Heart right ventricle (tissue), 16 donors: Measurements from ENCODE around the gene MZT2B. TPM values are rescaled to one million over a fixed set of nuclear protein-coding genes. Genes with fewer than 3 reads are reported as not detected.
"Not testable (repeated sequence)": the region's sequence is repeated elsewhere in the genome, so short reads cannot be mapped to it uniquely, and the experiment has no call there.

Experiments used
- ATAC-seq, 8 donors: fragments of 200-7000 bp; cut with Tn5 transposase; one replicate each; pipeline ENCODE4 v1.9.1; 2020; ENCODE audit warnings: mild to moderate bottlenecking in 8 of 8, moderate library complexity in 8 of 8, moderate number of reproducible peaks in 1 of 8
- DNase-seq, 2 donors: peaks; one replicate each; pipeline ENCODE4 v3.0.0-alpha.2; 2020
- H3K27ac ChIP-seq, 10 donors: fragments of 200-600 bp; sonication (generic) in 2 of 10; one replicate each; pipeline versions ENCODE4 v1.5.0 to v1.8.0; 2020 to 2022; ENCODE audit warnings: mild to moderate bottlenecking in 3 of 10
- H3K27me3 ChIP-seq, 7 donors: fragments of 200-600 bp; one replicate each; pipeline ENCODE4 v1.8.0; 2021 to 2022; ENCODE audit warnings: mild to moderate bottlenecking in 2 of 7
- H3K36me3 ChIP-seq, 9 donors: fragments of 200-600 bp; sonication (generic) in 1 of 9; one replicate each; pipeline versions ENCODE4 v1.5.0 to v1.8.0; 2020 to 2022; ENCODE audit warnings: mild to moderate bottlenecking in 2 of 9
- H3K4me1 ChIP-seq, 9 donors: fragments of 200-600 bp; sonication (generic) in 1 of 9; one replicate each; pipeline versions ENCODE4 v1.5.0 to v1.8.0; 2020 to 2022; ENCODE audit warnings: mild to moderate bottlenecking in 4 of 9
- H3K4me3 ChIP-seq, 10 donors: fragments of 200-600 bp; sonication (generic) in 2 of 10; one replicate each; pipeline versions ENCODE4 v1.5.0 to v1.8.0; 2020 to 2022; ENCODE audit warnings: mild to moderate bottlenecking in 7 of 10, moderate library complexity in 2 of 10
- H3K9me3 ChIP-seq, 11 donors: fragments of 200-600 bp in 10 of 11; sonication (generic) in 2 of 11; one replicate each; pipeline versions ENCODE4 v1.5.0 to v1.8.0; 2013 to 2022; ENCODE audit warnings: mild to moderate bottlenecking in 2 of 11, control low read depth in 1 of 11, moderate library complexity in 1 of 11
- WGBS, 2 donors: extraction: QIAGEN DNeasy Blood & Tissue Kit; methylation state at CpG; one replicate each; pipeline ENCODE4 v1.1.7; 2013; ENCODE audit warnings: inconsistent platforms in 1 of 2; 5-methylcytosine and 5-hydroxymethylcytosine counted together
- intact Hi-C, 10 donors: fragments of 100-400 bp; cut with DNase I; formaldehyde crosslinking; loops; one replicate each; pipeline versions ENCODE4 v1.11.1 to v1.14.2; 2022
- polyA plus RNA-seq, 2 donors: library from polyadenylated mRNA; stranded (reverse); fragments of 200-250 nt; gene quantifications; one replicate each; pipeline ENCODE4 v1.2.3, GENCODE V29; 2013
- total RNA-seq, 10 donors: library from RNA; stranded (reverse); fragmentation: NEBNext Ultra II Directional in 3 of 10; extraction: Animal tissue kit (Norgen Biotek cat#: 25700) in 3 of 10; gene quantifications; one replicate each; pipeline versions ENCODE4 v1.2.1 to v1.2.4, GENCODE V29; 2021 to 2023
- TF ChIP-seq, protein P1 (sequence below), 9 donors: fragments of 200-600 bp; sonication (generic) in 2 of 9; IDR thresholded peaks; one replicate each; pipeline versions ENCODE4 v1.5.0 to v1.8.0; 2021 to 2022; ENCODE audit warnings: antibody characterized with exemption in 9 of 9, mild to moderate bottlenecking in 5 of 9, moderate library complexity in 1 of 9
- donor health status: Arrhythmogenic right ventricular cardiomyopathy.
- donor health status: ischemic (EF 13 %, LVEDD 7.1; RV severe dilation, severe dysfunction).
- donor health status: healthy with polysubstance abuse.
- donor health status: DM: no; HTN: yes; CAD: no.
- donor health status: DM: no; HTN: no; CAD: no.
- donor health status: ischemic (EF 25% LVEDD 6.9; RV normal size, moderate dysfunction).
- donor health status: ischemic (EF 25% LVEDD 5.7; RV mildly dilated, moderate dysfunction).
- donor health status: healthy.
- donor health status: DM: yes; HTN: yes; CAD: no.
- donor health status: Ischemic cardiomyopathy.
- donor health status: ischemic (EF 35%, LVEDD 5.7; RV mildly dilated, moderate dysfunction).
- donor health status: nonischemic (EF 11% LVEDD 7.7; RV severe dilation, severe dysfunction).
- donor health status: DM: yes; HTN: yes; CAD: no.
- donor health status: PGD.
- donor health status: ischemic (EF 29% LVEDD 5.4; RV normal size, mild dysfunction).
- donor health status: nonischemic (EF 23%, LVEDD 6.1; RV moderate dilation, normal function).

Gene MZT2B
- total and polyA plus RNA-seq, 12 donors, result 297 to 911 (median 420) TPM

- 92 to 95% methylated on average over 9 of the region's 9 CpGs for WGBS, 2 donors
- H3K4me1 ChIP-seq, result peaks cover 0 to 2% (median 0%) of the 10 kb centered on the region in 9 donors
- no peaks in the 10 kb centered on the region for H3K9me3 ChIP-seq
- no peaks in the 10 kb centered on the region for H3K27me3 ChIP-seq
- no peak for DNase-seq
- H3K4me3 ChIP-seq, result no peak overlapping the region
- peaks cover 0 to 85% (median 37%) of the 10 kb centered on the region in 9 donors for H3K36me3 ChIP-seq
- no peak for ATAC-seq
- TF ChIP-seq, protein P1, sequence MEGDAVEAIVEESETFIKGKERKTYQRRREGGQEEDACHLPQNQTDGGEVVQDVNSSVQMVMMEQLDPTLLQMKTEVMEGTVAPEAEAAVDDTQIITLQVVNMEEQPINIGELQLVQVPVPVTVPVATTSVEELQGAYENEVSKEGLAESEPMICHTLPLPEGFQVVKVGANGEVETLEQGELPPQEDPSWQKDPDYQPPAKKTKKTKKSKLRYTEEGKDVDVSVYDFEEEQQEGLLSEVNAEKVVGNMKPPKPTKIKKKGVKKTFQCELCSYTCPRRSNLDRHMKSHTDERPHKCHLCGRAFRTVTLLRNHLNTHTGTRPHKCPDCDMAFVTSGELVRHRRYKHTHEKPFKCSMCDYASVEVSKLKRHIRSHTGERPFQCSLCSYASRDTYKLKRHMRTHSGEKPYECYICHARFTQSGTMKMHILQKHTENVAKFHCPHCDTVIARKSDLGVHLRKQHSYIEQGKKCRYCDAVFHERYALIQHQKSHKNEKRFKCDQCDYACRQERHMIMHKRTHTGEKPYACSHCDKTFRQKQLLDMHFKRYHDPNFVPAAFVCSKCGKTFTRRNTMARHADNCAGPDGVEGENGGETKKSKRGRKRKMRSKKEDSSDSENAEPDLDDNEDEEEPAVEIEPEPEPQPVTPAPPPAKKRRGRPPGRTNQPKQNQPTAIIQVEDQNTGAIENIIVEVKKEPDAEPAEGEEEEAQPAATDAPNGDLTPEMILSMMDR (IDR thresholded peaks at IDR 0.05), result no peak
- intact Hi-C loops, result no loop called here
- no peak overlapping the region for H3K27ac ChIP-seq
Observed at GRCh38 chr2:130162968-130163367, 19.1 kb upstream of the MZT2B start.

GRCh38 chr2:130165293-130166016, 16.6 kb upstream of the MZT2B start:
- peaks cover 0 to 87% (median 42%) of the 10 kb centered on the region in 9 donors for H3K36me3 ChIP-seq
- no peaks in the 10 kb centered on the region for H3K9me3 ChIP-seq
- peaks cover 0 to 2% (median 0%) of the 10 kb centered on the region in 9 donors for H3K4me1 ChIP-seq
- TF ChIP-seq, protein P1 (IDR thresholded peaks at IDR 0.05), result no peak
- 97% methylated on average over 8 of the region's 8 CpGs for WGBS, 2 donors
- no peak for DNase-seq
- H3K4me3 ChIP-seq, result no peak overlapping the region
- no peaks in the 10 kb centered on the region for H3K27me3 ChIP-seq
- ATAC-seq, result no peak
- H3K27ac ChIP-seq, result no peak overlapping the region
- intact Hi-C loops, result no loop called here

DNA sequence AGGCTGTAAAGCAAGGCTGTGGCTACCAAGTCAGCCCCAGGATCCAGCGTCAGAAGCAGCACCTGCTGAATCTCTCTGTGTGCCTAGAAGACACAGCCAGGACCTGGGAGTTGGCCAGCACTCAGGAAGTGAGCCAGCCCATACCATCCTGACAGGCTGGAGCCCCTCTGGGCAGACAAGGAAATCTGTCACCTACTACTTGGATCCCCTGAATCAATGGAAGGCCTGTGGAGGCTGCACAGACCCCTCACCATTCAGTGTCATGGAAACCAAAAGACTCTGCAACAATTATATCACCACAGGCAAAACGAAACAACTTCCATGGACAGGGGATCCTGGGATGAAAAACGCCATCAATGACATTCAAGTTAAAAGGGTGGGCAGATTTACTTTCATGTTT, 15.5 kb upstream of the MZT2B start:
- H3K4me3 ChIP-seq, H3K27ac ChIP-seq, H3K4me1 ChIP-seq, intact Hi-C loops, H3K27me3 ChIP-seq, H3K9me3 ChIP-seq, ATAC-seq, DNase-seq: not testable (repeated sequence)
- WGBS, 2 donors, result 76% methylated on average over 3 of the region's 3 CpGs
- H3K36me3 ChIP-seq, result peaks cover 0 to 93% (median 46%) of the 10 kb centered on the region in 9 donors

DNA sequence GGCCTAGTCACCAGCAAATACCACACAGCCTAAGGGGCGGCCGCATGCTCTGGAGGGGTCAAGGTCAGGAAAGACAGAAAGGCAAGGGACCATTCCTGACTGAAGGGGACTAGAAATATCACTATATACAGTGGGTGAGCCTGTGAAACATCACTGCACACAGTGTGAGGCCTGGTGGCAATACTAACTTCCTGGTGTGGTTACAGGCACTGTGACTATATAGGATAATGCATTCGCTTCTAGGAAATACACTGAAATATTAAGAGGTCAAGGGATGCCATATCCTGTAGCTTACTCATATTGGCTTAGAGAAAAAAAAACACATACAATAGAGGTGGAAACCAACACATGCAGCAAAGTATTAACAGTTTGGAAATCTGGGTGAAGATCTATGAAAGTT, 12.9 kb upstream of the MZT2B start:
- WGBS, 2 donors, result 89 to 98% methylated on average over 3 of the region's 3 CpGs

DNA sequence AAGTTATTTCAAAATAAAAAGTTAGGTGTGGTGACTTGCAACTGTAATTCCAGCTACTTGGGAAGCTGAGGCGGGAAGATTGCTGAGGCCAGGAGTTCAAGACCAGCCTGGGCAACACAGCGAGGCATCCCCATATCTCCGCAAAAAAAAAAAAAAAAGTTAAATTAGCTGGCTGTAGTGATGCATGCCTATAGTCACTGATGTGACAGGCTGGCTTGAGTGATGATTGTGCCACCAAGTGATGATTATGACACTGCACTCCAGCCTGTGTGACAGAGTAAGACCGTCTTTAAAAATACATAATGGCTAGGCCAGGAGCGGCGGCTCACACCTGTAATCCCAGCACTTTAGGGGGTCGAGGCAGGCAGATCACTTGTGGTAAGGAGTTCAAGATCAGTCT, 12.2 kb upstream of the MZT2B start:
- TF ChIP-seq, protein P1 (IDR thresholded peaks at IDR 0.05), result no peak
- no peaks in the 10 kb centered on the region for H3K9me3 ChIP-seq
- H3K27ac ChIP-seq, result no peak overlapping the region
- peaks cover 0 to 100% (median 39%) of the 10 kb centered on the region in 9 donors for H3K36me3 ChIP-seq
- H3K27me3 ChIP-seq, result no peaks in the 10 kb centered on the region
- no peak overlapping the region for H3K4me3 ChIP-seq
- DNase-seq (no peak), ATAC-seq (no peak)
- WGBS, 2 donors, result 91 to 92% methylated on average over 7 of the region's 7 CpGs
- H3K4me1 ChIP-seq, result peaks cover 0 to 10% (median 0%) of the 10 kb centered on the region in 9 donors
- intact Hi-C loops, result no loop called here

More for the DNA sequence above, 12.9 kb upstream of the MZT2B start:
- intact Hi-C loops, ATAC-seq, H3K27me3 ChIP-seq, H3K27ac ChIP-seq, H3K4me1 ChIP-seq, H3K4me3 ChIP-seq, H3K9me3 ChIP-seq, DNase-seq: not testable (repeated sequence)
- H3K36me3 ChIP-seq, result peaks cover 0 to 100% (median 43%) of the 10 kb centered on the region in 9 donors

DNA sequence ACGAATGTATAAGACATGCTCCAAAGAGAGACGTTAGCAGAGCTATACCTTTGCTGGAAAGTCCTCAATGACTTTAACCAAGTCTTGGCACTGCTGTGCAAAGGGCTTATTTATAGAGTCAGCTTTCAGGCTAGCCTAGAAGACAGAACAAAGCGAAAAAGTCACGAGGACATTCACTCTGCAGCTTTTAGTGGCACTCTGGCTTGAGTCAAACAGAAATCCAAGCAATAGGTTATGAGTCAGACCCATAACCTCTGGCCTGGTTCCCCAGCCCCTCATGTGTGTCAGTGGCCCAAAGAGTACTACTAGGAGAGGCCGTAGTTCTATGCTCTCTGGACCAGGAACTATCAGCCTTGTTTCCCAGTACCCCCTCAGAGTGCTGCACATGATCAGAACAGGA, 7.2 kb upstream of the MZT2B start:
- Histone ChIP-seq H3K27ac (peak overlapping the region in 9 of 10 donors; percentile 32 to 78 (median 52)), H3K4me1 (peaks cover 0 to 21% (median 4%) of the 10 kb centered on the region in 9 donors), H3K36me3 (peaks cover 0 to 80% (median 11%) of the 10 kb centered on the region in 9 donors)
- H3K9me3 ChIP-seq, H3K4me3 ChIP-seq, intact Hi-C loops, H3K27me3 ChIP-seq: not testable (repeated sequence)
- ATAC-seq, result peak; percentile 59 to 94 (median 84)
- WGBS, 2 donors, result 48 to 63% methylated on average over 5 of the region's 5 CpGs
- DNase-seq, result peak in 1 of 2 donors; percentile 22

- H3K27me3 ChIP-seq, H3K9me3 ChIP-seq, DNase-seq, ATAC-seq: not testable (repeated sequence)
- Histone ChIP-seq H3K4me1 (peaks cover 11 to 30% (median 23%) of the 10 kb centered on the region in 9 donors), H3K27ac (peak overlapping the region; percentile 77 to 98 (median 92)), H3K4me3 (peak overlapping the region; percentile 77 to 99 (median 94)), H3K36me3 (peaks cover 0 to 28% (median 0%) of the 10 kb centered on the region in 9 donors)
- intact Hi-C loops, result loop anchor here in 9 of 10 donors (5.0 to 10.0 kb wide), 6 partner anchors 144 to 1304 kb away; partner anchors contain the start of gene IMP4 (in 2 of the 9)
- WGBS, 2 donors, result 24 to 25% methylated on average over 38 of the region's 38 CpGs
Observed at GRCh38 chr2:130180404-130181324, 1.4 kb upstream of the MZT2B start.
